OCI-LY7 (cell line): ENCODE data around the gene NUTM2D. TPM values are rescaled to one million over a fixed set of nuclear protein-coding genes. Genes with fewer than 3 reads are reported as not detected.
A peak's percentile ranks its signal among the peaks of the same experiment; 100 is the strongest.
"Not testable (repeated sequence)": the region's sequence is repeated elsewhere in the genome, so short reads cannot be mapped to it uniquely, and the experiment has no call there.

Experiments
- BruUV-seq: library from RNA; stranded (reverse); fragments of 400-500 nt; replicated peaks from 2 replicates; lab custom pipeline; 2021; lab: Mats Ljungman, UMichigan
- CTCF ChIA-PET: fragments of 300-600 bp; sonication (Branson Sonifier 250); formaldehyde crosslinking; loops from one replicate; lab custom pipeline; 2022; ENCODE audit warnings: antibody characterized with exemption; ENCODE audit not compliant: unreplicated experiment; lab: Charles Lee
- POLR2A ChIA-PET: fragments of 300-600 bp; sonication (Branson Sonifier 250); formaldehyde crosslinking; loops from one replicate; lab custom pipeline; 2022; ENCODE audit warnings: antibody characterized with exemption; lab: Charles Lee
- DNase-seq: peaks from one replicate; pipeline ENCODE4 v3.0.0-alpha.2; 2015; ENCODE audit warnings: low spot score
- H2AFZ ChIP-seq: fragments of 200-600 bp; sonication (generic), shearing (Covaris generic); 2 replicates; pipeline ENCODE4 v1.6.1; 2014; ENCODE audit warnings: mild to moderate bottlenecking, antibody characterized with exemption, low read length, moderate library complexity
- H3K27ac ChIP-seq: fragments of 200-600 bp; sonication (generic); 2 replicates; pipeline ENCODE4 v1.5.1; 2014; ENCODE audit warnings: mixed run types, low read depth, mild to moderate bottlenecking, moderate library complexity, low read length, inconsistent platforms; ENCODE audit not compliant: poor library complexity, severe bottlenecking
- H3K36me3 ChIP-seq: fragments of 200-600 bp; sonication (generic); 2 replicates; pipeline ENCODE4 v1.6.1; 2014; ENCODE audit warnings: mild to moderate bottlenecking, antibody characterized with exemption, low read length, moderate library complexity, mixed read lengths; ENCODE audit not compliant: insufficient read depth
- H3K4me1 ChIP-seq: fragments of 200-600 bp; sonication (generic); 2 replicates; pipeline ENCODE4 v1.5.1; 2014; ENCODE audit warnings: mild to moderate bottlenecking, low read length; ENCODE audit not compliant: insufficient read depth, poor library complexity, severe bottlenecking
- H3K4me2 ChIP-seq: fragments of 200-600 bp; sonication (generic); 2 replicates; pipeline ENCODE4 v1.6.1; 2014; ENCODE audit warnings: mild to moderate bottlenecking, low read length
- H3K4me3 ChIP-seq: fragments of 200-600 bp; sonication (generic); 2 replicates; pipeline ENCODE4 v1.5.1; 2014; ENCODE audit warnings: mild to moderate bottlenecking, low read depth, low read length; ENCODE audit not compliant: poor library complexity, severe bottlenecking
- H3K79me2 ChIP-seq: fragments of 200-600 bp; sonication (generic); 2 replicates; pipeline ENCODE4 v1.6.1; 2016; ENCODE audit warnings: low read depth, mild to moderate bottlenecking, low read length, moderate library complexity, mixed read lengths; ENCODE audit not compliant: insufficient read depth
- H3K9me2 ChIP-seq: fragments of 200-600 bp; sonication (generic); 2 replicates; pipeline ENCODE4 v1.6.1; 2016; ENCODE audit warnings: mild to moderate bottlenecking, low read length, mixed read lengths; ENCODE audit not compliant: insufficient read depth
- H3K9me3 ChIP-seq: fragments of 200-600 bp; sonication (generic); 2 replicates; pipeline ENCODE4 v1.6.1; 2014; ENCODE audit warnings: mild to moderate bottlenecking, mixed run types, low read length, mixed read lengths
- H4K20me1 ChIP-seq: fragments of 200-600 bp; sonication (generic); 2 replicates; pipeline ENCODE4 v1.6.1; 2014; ENCODE audit warnings: mild to moderate bottlenecking, antibody characterized with exemption, low read length, moderate library complexity, mixed read lengths; ENCODE audit not compliant: insufficient read depth
- intact Hi-C: fragments of 100-400 bp; cut with micrococcal nuclease; formaldehyde crosslinking; loops from one replicate; pipeline ENCODE4 v1.10.0; 2022; ENCODE audit not compliant: unreplicated experiment
- total RNA-seq, 2 experiments: library from RNA; depleted of rRNA in 1 of 2; stranded (reverse); fragments of >200 nt in 1 of 2; shearing (Covaris generic) in 1 of 2; gene quantifications; 2 replicates each; pipeline ENCODE4 v1.2.3, GENCODE V29; 2014 to 2022

The NUTM2D gene
- total RNA-seq, 2 experiments from 2014 or later, result 1.2 to 2.5 TPM

- H3K27ac ChIP-seq, H3K36me3 ChIP-seq, H3K4me2 ChIP-seq, POLR2A ChIA-PET, intact Hi-C loops, DNase-seq, BruUV-seq, H3K9me3 ChIP-seq, H3K9me2 ChIP-seq, H2AFZ ChIP-seq, CTCF ChIA-PET, H4K20me1 ChIP-seq, H3K4me3 ChIP-seq, H3K79me2 ChIP-seq, H3K4me1 ChIP-seq: not testable (repeated sequence)
Measured at GRCh38 chr10:87321505-87321904, 36.0 kb upstream of the NUTM2D start.

- H4K20me1 ChIP-seq, DNase-seq, H3K4me3 ChIP-seq, H3K9me3 ChIP-seq, H3K4me2 ChIP-seq, H2AFZ ChIP-seq, H3K36me3 ChIP-seq, POLR2A ChIA-PET, intact Hi-C loops, CTCF ChIA-PET, BruUV-seq, H3K9me2 ChIP-seq, H3K27ac ChIP-seq, H3K79me2 ChIP-seq, H3K4me1 ChIP-seq: not testable (repeated sequence)
Measured at GRCh38 chr10:87324559-87324958, 33.0 kb upstream of the NUTM2D start.

- H3K27ac ChIP-seq, H3K36me3 ChIP-seq, H3K9me3 ChIP-seq, POLR2A ChIA-PET, H3K4me3 ChIP-seq, DNase-seq, BruUV-seq, H4K20me1 ChIP-seq, CTCF ChIA-PET, H3K9me2 ChIP-seq, H3K4me2 ChIP-seq, H3K79me2 ChIP-seq, H3K4me1 ChIP-seq, intact Hi-C loops, H2AFZ ChIP-seq: not testable (repeated sequence)
Measured at GRCh38 chr10:87327958-87328357, 29.6 kb upstream of the NUTM2D start.

DNA sequence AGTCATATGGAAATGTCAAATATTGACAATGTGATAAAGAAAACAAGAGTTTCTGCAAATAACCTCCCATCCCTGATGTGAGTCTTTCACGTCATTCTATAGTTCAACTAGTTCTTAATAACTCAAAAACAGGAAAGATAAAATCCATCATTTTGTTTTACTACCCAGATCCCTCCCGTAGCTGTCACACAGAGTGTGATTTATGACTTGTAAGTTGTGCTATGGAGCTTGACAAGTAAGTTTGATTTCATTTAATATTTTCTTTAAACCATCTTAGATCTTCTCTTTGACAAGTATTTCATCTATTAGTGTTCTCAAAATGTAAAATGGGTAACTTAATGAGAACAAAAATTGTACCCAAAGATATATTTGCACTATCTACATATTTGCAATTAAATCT, 28.4 kb upstream of the NUTM2D start:
- H2AFZ ChIP-seq, H3K9me3 ChIP-seq, DNase-seq, H3K9me2 ChIP-seq, H3K79me2 ChIP-seq, BruUV-seq, H3K4me1 ChIP-seq, H3K4me3 ChIP-seq, H3K27ac ChIP-seq, H4K20me1 ChIP-seq, H3K36me3 ChIP-seq, intact Hi-C loops, H3K4me2 ChIP-seq, CTCF ChIA-PET: not testable (repeated sequence)
- POLR2A ChIA-PET, result interaction anchor here (0.7 kb wide), 1 partner anchor 234 kb away, joined by 3 read pairs; the partner anchor contains the start of gene SHLD2

GRCh38 chr10:87332687-87333086, 24.9 kb upstream of the NUTM2D start:
- BruUV-seq, H3K9me3 ChIP-seq, H4K20me1 ChIP-seq, H2AFZ ChIP-seq, H3K4me3 ChIP-seq, H3K4me2 ChIP-seq, H3K79me2 ChIP-seq, H3K4me1 ChIP-seq, H3K9me2 ChIP-seq, DNase-seq, H3K27ac ChIP-seq, POLR2A ChIA-PET, CTCF ChIA-PET, intact Hi-C loops: not testable (repeated sequence)
- H3K36me3 ChIP-seq, result peaks cover 11% of the 10 kb centered on the region

GRCh38 chr10:87340411-87340810, 17.1 kb upstream of the NUTM2D start:
- intact Hi-C loops, result not testable (repeated sequence)

More at GRCh38 chr10:87340411-87340810, 17.1 kb upstream of the NUTM2D start:
- H3K9me3 ChIP-seq, BruUV-seq, H3K9me2 ChIP-seq, H2AFZ ChIP-seq, H4K20me1 ChIP-seq, CTCF ChIA-PET, H3K27ac ChIP-seq, POLR2A ChIA-PET, DNase-seq, H3K4me1 ChIP-seq: not testable (repeated sequence)
- Histone ChIP-seq H3K4me2 (peak overlapping the region; percentile 53), H3K79me2 (peaks cover 31% of the 10 kb centered on the region), H3K4me3 (peak overlapping the region; percentile 52), H3K36me3 (peaks cover 11% of the 10 kb centered on the region)
